MCF 10A (cell line): ENCODE results near the gene ABCA8. TPM values are rescaled to one million over a fixed set of nuclear protein-coding genes. Genes with fewer than 3 reads are reported as not detected.

Experiments used
- BruUV-seq: library from RNA; stranded (reverse); fragments of 400-500 nt; replicated peaks from 2 replicates; lab custom pipeline; 2021; lab: Mats Ljungman, UMichigan
- CTCF ChIA-PET: fragments of 300-600 bp; sonication (Branson Sonifier 250); formaldehyde crosslinking; extraction: SDS; loops from one replicate; lab custom pipeline; 2021; ENCODE audit warnings: antibody characterized with exemption, inconsistent platforms; lab: Yijun Ruan, JAX
- POLR2A ChIA-PET: fragments of 300-600, 350-650 bp; sonication (Branson Sonifier 250); formaldehyde crosslinking; extraction: SDS; loops from one replicate; lab custom pipeline; 2020; ENCODE audit warnings: antibody characterized with exemption, inconsistent platforms; lab: Yijun Ruan, JAX
- DNase-seq: peaks from one replicate; pipeline ENCODE4 v3.0.0-alpha.2; 2018; ENCODE audit not compliant: unreplicated experiment
- H3K27ac Mint-ChIP-seq: one replicate; pipeline ENCODE4 v1.8.0; 2022; ENCODE audit warnings: mild to moderate bottlenecking, low read depth, mixed read lengths; ENCODE audit not compliant: unreplicated experiment
- H3K27me3 Mint-ChIP-seq: one replicate; pipeline ENCODE4 v1.8.0; 2022; ENCODE audit warnings: mixed read lengths; ENCODE audit not compliant: insufficient read depth, unreplicated experiment
- H3K36me3 Mint-ChIP-seq: one replicate; pipeline ENCODE4 v1.8.0; 2022; ENCODE audit warnings: mild to moderate bottlenecking, moderate library complexity, mixed read lengths; ENCODE audit not compliant: insufficient read depth, unreplicated experiment
- H3K4me1 Mint-ChIP-seq: one replicate; pipeline ENCODE4 v1.8.0; 2022; ENCODE audit warnings: mixed read lengths; ENCODE audit not compliant: insufficient read depth, unreplicated experiment
- H3K4me3 Mint-ChIP-seq: one replicate; pipeline ENCODE4 v1.8.0; 2022; ENCODE audit warnings: mild to moderate bottlenecking, moderate library complexity, mixed read lengths; ENCODE audit not compliant: unreplicated experiment
- H3K9me3 Mint-ChIP-seq: one replicate; pipeline ENCODE4 v1.8.0; 2022; ENCODE audit warnings: mixed read lengths; ENCODE audit not compliant: unreplicated experiment
- CTCF ChIP-seq: fragments of 200-600 bp; IDR thresholded peaks from one replicate; pipeline ENCODE4 v1.8.0; 2022; ENCODE audit warnings: antibody characterized with exemption, mild to moderate bottlenecking; ENCODE audit not compliant: unreplicated experiment
- intact Hi-C: fragments of 100-400 bp; cut with micrococcal nuclease; formaldehyde crosslinking; loops from 2 replicates; pipeline ENCODE4 v1.14.1; 2022
- total RNA-seq: library from RNA; stranded (reverse); gene quantifications from 2 replicates; pipeline ENCODE4 v1.2.3, GENCODE V29; 2022

ABCA8 gene
- total RNA-seq, 1 experiment from 2014 or later = 1.5 TPM

GRCh38 chr17:68909066-68909465 lies 46.1 kb downstream of the ABCA8 start:
- peak; percentile 84 for DNase-seq
- no peak for TF ChIP-seq CTCF
- Mint-ChIP-seq H3K4me1 (peaks cover 12% of the 10 kb centered on the region), H3K27ac (peak overlapping the region; percentile 96), H3K4me3 (peak overlapping the region; percentile 37), H3K27me3 (no peaks in the 10 kb centered on the region), H3K9me3 (peaks cover 11% of the 10 kb centered on the region), H3K36me3 (no peaks in the 10 kb centered on the region)
- ChIA-PET POLR2A (interaction anchor here (0.6 to 1.6 kb wide), 8 partner anchors 11 to 269 kb away, joined by 3 to 5 read pairs (median 4); no protein-coding TSS in a partner anchor), CTCF (interaction anchor here (0.6 to 0.8 kb wide), 3 partner anchors 64 to 232 kb away, joined by 3 read pairs; no protein-coding TSS in a partner anchor)
- no TSS peak for BruUV-seq
- intact Hi-C loops = no loop called here

GRCh38 chr17:68908045-68908444 lies 47.1 kb downstream of the ABCA8 start:
- CTCF ChIA-PET = interaction anchor here (0.7 kb wide), 1 partner anchor 132 kb away, joined by 3 read pairs; no protein-coding TSS in a partner anchor
- no peak overlapping the region for H3K4me3 Mint-ChIP-seq
- peak overlapping the region; percentile 13 for H3K27ac Mint-ChIP-seq
- DNase-seq = no peak
- H3K9me3 Mint-ChIP-seq = peaks cover 6% of the 10 kb centered on the region
- intact Hi-C loops = no loop called here
- H3K27me3 Mint-ChIP-seq = no peaks in the 10 kb centered on the region
- POLR2A ChIA-PET = interaction anchor here (0.9 to 1.6 kb wide), 3 partner anchors 12 to 270 kb away, joined by 3 to 4 read pairs (median 4); no protein-coding TSS in a partner anchor
- no peak for TF ChIP-seq CTCF
- H3K36me3 Mint-ChIP-seq = no peaks in the 10 kb centered on the region
- peaks cover 12% of the 10 kb centered on the region for H3K4me1 Mint-ChIP-seq
- BruUV-seq = no TSS peak

GRCh38 chr17:68906638-68907037 lies 48.6 kb downstream of the ABCA8 start:
- TF ChIP-seq CTCF = peak; percentile 38

GRCh38 chr17:68903286-68903685 lies 51.9 kb downstream of the ABCA8 start:
- ChIA-PET POLR2A (no interaction called here), CTCF (interaction anchor here (1.7 kb wide), 1 partner anchor 108 kb away, joined by 5 read pairs; no protein-coding TSS in a partner anchor)

More at GRCh38 chr17:68906638-68907037, 48.6 kb downstream of the ABCA8 start:
- POLR2A ChIA-PET = interaction anchor here (0.6 kb wide), 1 partner anchor 112 kb away, joined by 3 read pairs; no protein-coding TSS in a partner anchor
- BruUV-seq = no TSS peak
- Mint-ChIP-seq H3K4me1 (peaks cover 12% of the 10 kb centered on the region), H3K4me3 (no peak overlapping the region), H3K36me3 (no peaks in the 10 kb centered on the region), H3K27ac (no peak overlapping the region), H3K27me3 (no peaks in the 10 kb centered on the region), H3K9me3 (no peaks in the 10 kb centered on the region)
- CTCF ChIA-PET = interaction anchor here (0.7 to 1.2 kb wide), 5 partner anchors 9 to 121 kb away, joined by 3 to 4 read pairs (median 3); no protein-coding TSS in a partner anchor
- intact Hi-C loops = no loop called here
- DNase-seq = peak; percentile 28

More at GRCh38 chr17:68903286-68903685, 51.9 kb downstream of the ABCA8 start:
- H3K27me3 Mint-ChIP-seq = no peaks in the 10 kb centered on the region
- H3K36me3 Mint-ChIP-seq = no peaks in the 10 kb centered on the region
- TF ChIP-seq CTCF = no peak
- H3K9me3 Mint-ChIP-seq = no peaks in the 10 kb centered on the region
- intact Hi-C loops = no loop called here
- H3K27ac Mint-ChIP-seq = no peak overlapping the region
- no peak for DNase-seq
- no TSS peak for BruUV-seq
- no peak overlapping the region for H3K4me3 Mint-ChIP-seq
- H3K4me1 Mint-ChIP-seq = no peaks in the 10 kb centered on the region
